ENCODE data around the gene TUBA4B.

DNA sequence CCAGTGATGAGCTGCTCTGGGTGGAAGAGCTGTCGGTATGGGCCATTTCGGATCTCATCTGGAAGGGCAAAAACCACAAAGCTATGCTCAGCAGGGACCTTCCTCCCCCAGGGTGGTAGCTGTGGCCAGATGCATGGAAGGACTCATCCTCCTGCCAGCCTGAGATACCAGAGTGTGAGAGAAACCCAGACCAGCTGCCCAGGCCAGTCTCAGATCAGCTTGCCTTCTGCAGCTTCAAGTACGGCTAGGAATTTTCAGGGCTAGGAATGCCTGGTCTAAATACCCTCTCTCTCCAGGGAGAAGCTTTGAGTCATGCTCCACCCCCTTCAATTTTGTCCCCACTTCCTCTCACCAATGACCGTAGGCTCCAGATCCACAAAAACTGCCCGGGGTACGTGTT lies 1.4 kb upstream of the TUBA4B start:
- TF ChIP-seq, protein P1, sequence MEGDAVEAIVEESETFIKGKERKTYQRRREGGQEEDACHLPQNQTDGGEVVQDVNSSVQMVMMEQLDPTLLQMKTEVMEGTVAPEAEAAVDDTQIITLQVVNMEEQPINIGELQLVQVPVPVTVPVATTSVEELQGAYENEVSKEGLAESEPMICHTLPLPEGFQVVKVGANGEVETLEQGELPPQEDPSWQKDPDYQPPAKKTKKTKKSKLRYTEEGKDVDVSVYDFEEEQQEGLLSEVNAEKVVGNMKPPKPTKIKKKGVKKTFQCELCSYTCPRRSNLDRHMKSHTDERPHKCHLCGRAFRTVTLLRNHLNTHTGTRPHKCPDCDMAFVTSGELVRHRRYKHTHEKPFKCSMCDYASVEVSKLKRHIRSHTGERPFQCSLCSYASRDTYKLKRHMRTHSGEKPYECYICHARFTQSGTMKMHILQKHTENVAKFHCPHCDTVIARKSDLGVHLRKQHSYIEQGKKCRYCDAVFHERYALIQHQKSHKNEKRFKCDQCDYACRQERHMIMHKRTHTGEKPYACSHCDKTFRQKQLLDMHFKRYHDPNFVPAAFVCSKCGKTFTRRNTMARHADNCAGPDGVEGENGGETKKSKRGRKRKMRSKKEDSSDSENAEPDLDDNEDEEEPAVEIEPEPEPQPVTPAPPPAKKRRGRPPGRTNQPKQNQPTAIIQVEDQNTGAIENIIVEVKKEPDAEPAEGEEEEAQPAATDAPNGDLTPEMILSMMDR (conservative IDR thresholded peaks at IDR 0.05 in 1 of 2, IDR thresholded peaks at IDR 0.05 in 1 of 2; ENCODE audit: extremely low read depth in 1 of 2, insufficient read depth in 1 of 2, low read depth in 1 of 2, low read length in 2 of 2): no peak
- TF ChIP-seq EZH2 (IDR thresholded peaks at IDR 0.05; ENCODE audit: borderline replicate concordance, low read length): no peak

Data from mammary epithelial cell (primary cell).